Neural progenitor cell (in vitro differentiated cells): ENCODE measurements around the gene C20orf144. TPM values are rescaled to one million over a fixed set of nuclear protein-coding genes. Genes with fewer than 3 reads are reported as not detected.
"Not testable (repeated sequence)": the region's sequence is repeated elsewhere in the genome, so short reads cannot be mapped to it uniquely, and the experiment has no call there.

Experiments
- DNase-seq: peaks from one replicate; pipeline ENCODE4 v3.0.0-alpha.2; 2016; ENCODE audit warnings: low spot score
- H2AFZ ChIP-seq: fragments of 200-600 bp; sonication (generic); replicated peaks from 2 replicates; pipeline ENCODE4 v1.6.1; 2016; ENCODE audit warnings: antibody characterized with exemption
- H3F3A ChIP-seq: fragments of 200-600 bp; sonication (generic); 2 replicates; pipeline ENCODE4 v1.6.1; 2016; ENCODE audit warnings: antibody characterized with exemption, low read depth
- H3K27ac ChIP-seq: fragments of 200-600 bp; sonication (generic); 2 replicates; pipeline ENCODE4 v1.5.1; 2016; ENCODE audit warnings: mild to moderate bottlenecking
- H3K27me3 ChIP-seq: fragments of 200-600 bp; sonication (generic); 2 replicates; pipeline ENCODE4 v1.6.1; 2016; ENCODE audit warnings: mild to moderate bottlenecking, moderate library complexity
- H3K36me3 ChIP-seq: fragments of 200-600 bp; sonication (generic); 2 replicates; pipeline ENCODE4 v1.5.1; 2016
- H3K4me1 ChIP-seq: fragments of 200-600 bp; sonication (generic); 2 replicates; pipeline ENCODE4 v1.6.1; 2016; ENCODE audit warnings: mixed run types
- H3K4me2 ChIP-seq: fragments of 200-600 bp; sonication (generic); 2 replicates; pipeline ENCODE4 v1.6.1; 2016
- H3K4me3 ChIP-seq: fragments of 200-600 bp; sonication (generic); 2 replicates; pipeline ENCODE4 v1.5.1; 2016
- H3K79me2 ChIP-seq: fragments of 200-600 bp; sonication (generic); 2 replicates; pipeline ENCODE4 v1.6.1; 2016; ENCODE audit warnings: low read depth
- H3K9ac ChIP-seq: fragments of 200-600 bp; sonication (generic); 2 replicates; pipeline ENCODE4 v1.6.1; 2016
- H3K9me3 ChIP-seq: fragments of 200-600 bp; sonication (generic); 2 replicates; pipeline ENCODE4 v1.5.1; 2016; ENCODE audit warnings: low read depth
- H4K20me1 ChIP-seq: fragments of 200-600 bp; sonication (generic); 2 replicates; pipeline ENCODE4 v1.6.1; 2016; ENCODE audit warnings: low read depth
- H3K27ac Mint-ChIP-seq: 3 replicates; pipeline ENCODE4 v1.8.0; 2021; ENCODE audit warnings: mixed read lengths
- H3K27me3 Mint-ChIP-seq: 2 replicates; pipeline ENCODE4 v1.8.0; 2022; ENCODE audit warnings: low read depth, mild to moderate bottlenecking, inconsistent platforms, moderate library complexity, mixed read lengths; ENCODE audit not compliant: insufficient read depth
- H3K36me3 Mint-ChIP-seq: 3 replicates; pipeline ENCODE4 v1.8.0; 2021; ENCODE audit warnings: mixed read lengths
- H3K4me1 Mint-ChIP-seq: 3 replicates; pipeline ENCODE4 v1.8.0; 2021; ENCODE audit warnings: mixed read lengths
- H3K4me3 Mint-ChIP-seq: 3 replicates; pipeline ENCODE4 v1.8.0; 2021; ENCODE audit warnings: mild to moderate bottlenecking, moderate library complexity, mixed read lengths
- H3K9me3 Mint-ChIP-seq: 3 replicates; pipeline ENCODE4 v1.8.0; 2020; ENCODE audit warnings: mixed read lengths
- CTCF ChIP-seq: fragments of 200-600 bp; sonication (generic); IDR thresholded peaks from 2 replicates; pipeline ENCODE4 v1.5.1; 2017; ENCODE audit warnings: antibody characterized with exemption, mild to moderate bottlenecking
- EZH2 ChIP-seq: fragments of 200-600 bp; sonication (generic); IDR thresholded peaks from 2 replicates; pipeline ENCODE4 v1.6.1; 2017; ENCODE audit warnings: antibody characterized with exemption, mild to moderate bottlenecking, moderate library complexity
- EZH2phosphoT487 ChIP-seq: fragments of 200-600 bp; sonication (generic); IDR thresholded peaks from 2 replicates; pipeline ENCODE4 v1.6.1; 2017; ENCODE audit warnings: antibody characterized with exemption
- total RNA-seq: library from RNA; depleted of rRNA; stranded (reverse); fragments of >200 nt; gene quantifications from 2 replicates; pipeline ENCODE4 v1.2.3, GENCODE V29; 2015; ENCODE audit warnings: low replicate concordance

C20orf144 gene
- total RNA-seq, 1 donor from 2014 or later, result not detected

GRCh38 chr20:33629533-33629932 is 32.6 kb upstream of the C20orf144 start:
- no peak for DNase-seq
- no peak overlapping the region for H3K27ac Mint-ChIP-seq
- no peak overlapping the region for H3K4me2 ChIP-seq
- H3K4me1 ChIP-seq, result no peaks in the 10 kb centered on the region
- H2AFZ ChIP-seq, result no peak overlapping the region
- H3K9me3 ChIP-seq, result no peaks in the 10 kb centered on the region
- no peaks in the 10 kb centered on the region for H3K4me1 Mint-ChIP-seq
- H3K27me3 ChIP-seq, result no peaks in the 10 kb centered on the region
- H3K36me3 ChIP-seq, result no peaks in the 10 kb centered on the region
- H3K36me3 Mint-ChIP-seq, result peaks cover 26% of the 10 kb centered on the region
- H4K20me1 ChIP-seq, result no peaks in the 10 kb centered on the region
- TF ChIP-seq CTCF, result no peak
- no peak for TF ChIP-seq EZH2
- TF ChIP-seq EZH2phosphoT487, result no peak
- peaks cover 4% of the 10 kb centered on the region for H3K27me3 Mint-ChIP-seq
- H3K9me3 Mint-ChIP-seq, result no peaks in the 10 kb centered on the region
- no peaks in the 10 kb centered on the region for H3F3A ChIP-seq
- no peaks in the 10 kb centered on the region for H3K79me2 ChIP-seq
- no peak overlapping the region for H3K4me3 ChIP-seq
- H3K27ac ChIP-seq, result no peak overlapping the region
- no peak overlapping the region for H3K9ac ChIP-seq
- no peak overlapping the region for H3K4me3 Mint-ChIP-seq

GRCh38 chr20:33629979-33630378 is 32.1 kb upstream of the C20orf144 start:
- Mint-ChIP-seq H3K4me3 (no peak overlapping the region), H3K36me3 (peaks cover 25% of the 10 kb centered on the region), H3K27ac (no peak overlapping the region), H3K4me1 (no peaks in the 10 kb centered on the region), H3K9me3 (no peaks in the 10 kb centered on the region), H3K27me3 (peaks cover 4% of the 10 kb centered on the region)
- Histone ChIP-seq H3K4me1 (no peaks in the 10 kb centered on the region), H4K20me1 (no peaks in the 10 kb centered on the region), H3K9me3 (no peaks in the 10 kb centered on the region), H3F3A (no peaks in the 10 kb centered on the region), H3K36me3 (no peaks in the 10 kb centered on the region), H3K27me3 (no peaks in the 10 kb centered on the region), H3K79me2 (no peaks in the 10 kb centered on the region), H3K9ac (no peak overlapping the region), H3K4me3 (no peak overlapping the region), H2AFZ (no peak overlapping the region), H3K27ac (no peak overlapping the region), H3K4me2 (no peak overlapping the region)
- DNase-seq, result no peak
- no peak for TF ChIP-seq EZH2
- no peak for TF ChIP-seq EZH2phosphoT487
- no peak for TF ChIP-seq CTCF

- H3K9me3 Mint-ChIP-seq, result no peaks in the 10 kb centered on the region
- H3K4me2 ChIP-seq, result no peak overlapping the region
- no peaks in the 10 kb centered on the region for H3K36me3 ChIP-seq
- H3K36me3 Mint-ChIP-seq, result peaks cover 22% of the 10 kb centered on the region
- no peak overlapping the region for H3K4me3 ChIP-seq
- H3K27me3 ChIP-seq, result no peaks in the 10 kb centered on the region
- no peak overlapping the region for H2AFZ ChIP-seq
- H3K79me2 ChIP-seq, result no peaks in the 10 kb centered on the region
- TF ChIP-seq EZH2phosphoT487 (no peak), CTCF (no peak), EZH2 (no peak)
- H3K9me3 ChIP-seq, result no peaks in the 10 kb centered on the region
- no peaks in the 10 kb centered on the region for H4K20me1 ChIP-seq
- no peak overlapping the region for H3K27ac ChIP-seq
- H3K4me1 Mint-ChIP-seq, result no peaks in the 10 kb centered on the region
- no peaks in the 10 kb centered on the region for H3F3A ChIP-seq
- H3K4me3 Mint-ChIP-seq, result no peak overlapping the region
- no peak overlapping the region for H3K9ac ChIP-seq
- no peak for DNase-seq
- no peak overlapping the region for H3K27ac Mint-ChIP-seq
- H3K4me1 ChIP-seq, result no peaks in the 10 kb centered on the region
- H3K27me3 Mint-ChIP-seq, result peaks cover 4% of the 10 kb centered on the region
These were observed 31.6 kb upstream of the C20orf144 start for GRCh38 chr20:33630507-33630906.

- not testable (repeated sequence) for H3K4me2 ChIP-seq, H3K4me3 ChIP-seq, H3K4me1 ChIP-seq, H3K27ac Mint-ChIP-seq, H3F3A ChIP-seq, H3K9me3 Mint-ChIP-seq, H3K9me3 ChIP-seq, DNase-seq, H3K4me3 Mint-ChIP-seq, H3K9ac ChIP-seq, H3K27ac ChIP-seq, H3K36me3 ChIP-seq, H3K4me1 Mint-ChIP-seq, H3K79me2 ChIP-seq, H2AFZ ChIP-seq, H4K20me1 ChIP-seq, H3K27me3 ChIP-seq, H3K27me3 Mint-ChIP-seq
- peaks cover 24% of the 10 kb centered on the region for H3K36me3 Mint-ChIP-seq
These were observed 30.2 kb upstream of the C20orf144 start for GRCh38 chr20:33631910-33632309.
